ENCODE data around the gene XYLB. TPM values are rescaled to one million over a fixed set of nuclear protein-coding genes. Genes with fewer than 3 reads are reported as not detected.

The XYLB gene
- total RNA-seq, 1 experiment from 2014 or later = 20.1 TPM

- no peak overlapping the region for H3K27ac Mint-ChIP-seq (ENCODE audit: unreplicated experiment)
- no TSS peak for BruUV-seq (replicated peaks)
- no peaks in the 10 kb centered on the region for H3K36me3 ChIP-seq (ENCODE audit: control insufficient read depth, insufficient read depth, low read length)
- no peaks in the 10 kb centered on the region; the same call in 1 of the 2 replicates for H3K27me3 ChIP-seq (replicated peaks; ENCODE audit: control insufficient read depth, insufficient read depth, low read length)
- no peak for TF ChIP-seq CTCF (IDR thresholded peaks at IDR 0.05; ENCODE audit: insufficient read depth in 1 of 2, low read depth in 1 of 2, low read length in 1 of 2, severe bottlenecking in 1 of 2, unreplicated experiment in 1 of 2)
- H3K4me1 Mint-ChIP-seq (ENCODE audit: low read depth, unreplicated experiment) = no peaks in the 10 kb centered on the region
- POLR2A ChIA-PET = no interaction called here
- DNase-seq = no peak
- no peaks in the 10 kb centered on the region for H3K4me1 ChIP-seq
- H3K36me3 Mint-ChIP-seq (ENCODE audit: insufficient read depth, unreplicated experiment) = no peaks in the 10 kb centered on the region
- H3K9me3 Mint-ChIP-seq (ENCODE audit: unreplicated experiment) = peaks cover 3% of the 10 kb centered on the region
- intact Hi-C loops (cut with micrococcal nuclease; ENCODE audit: unreplicated experiment) = no loop called here
- H3K27me3 Mint-ChIP-seq (ENCODE audit: insufficient read depth, unreplicated experiment) = peaks cover 13% of the 10 kb centered on the region
- H3K4me3 ChIP-seq (ENCODE audit: low read depth, low read length) = no peak overlapping the region
- CTCF ChIA-PET = no interaction called here
- no peaks in the 10 kb centered on the region for H3K9me3 ChIP-seq
- no peak overlapping the region for H3K4me3 Mint-ChIP-seq (ENCODE audit: unreplicated experiment)
These were observed 38.1 kb upstream of the XYLB start for GRCh38 chr3:38308456-38308855.

GRCh38 chr3:38311476-38311875 lies 35.1 kb upstream of the XYLB start:
- Mint-ChIP-seq H3K4me1 (ENCODE audit: low read depth, unreplicated experiment) (no peaks in the 10 kb centered on the region), H3K27ac (ENCODE audit: unreplicated experiment) (no peak overlapping the region), H3K36me3 (ENCODE audit: insufficient read depth, unreplicated experiment) (no peaks in the 10 kb centered on the region), H3K9me3 (ENCODE audit: unreplicated experiment) (no peaks in the 10 kb centered on the region), H3K27me3 (ENCODE audit: insufficient read depth, unreplicated experiment) (peaks cover 10% of the 10 kb centered on the region), H3K4me3 (ENCODE audit: unreplicated experiment) (no peak overlapping the region)
- H3K27me3 ChIP-seq (replicated peaks; ENCODE audit: control insufficient read depth, insufficient read depth, low read length) = no peaks in the 10 kb centered on the region; the same call in 1 of the 2 replicates
- no peak for TF ChIP-seq CTCF (IDR thresholded peaks at IDR 0.05; ENCODE audit: insufficient read depth in 1 of 2, low read depth in 1 of 2, low read length in 1 of 2, severe bottlenecking in 1 of 2, unreplicated experiment in 1 of 2)
- no TSS peak for BruUV-seq (replicated peaks)
- no peak overlapping the region for H3K4me3 ChIP-seq (ENCODE audit: low read depth, low read length)
- H3K9me3 ChIP-seq = no peaks in the 10 kb centered on the region
- ChIA-PET CTCF (no interaction called here), POLR2A (no interaction called here)
- no peaks in the 10 kb centered on the region for H3K36me3 ChIP-seq (ENCODE audit: control insufficient read depth, insufficient read depth, low read length)
- H3K4me1 ChIP-seq = no peaks in the 10 kb centered on the region
- intact Hi-C loops (cut with micrococcal nuclease; ENCODE audit: unreplicated experiment) = no loop called here
- DNase-seq = no peak

DNA sequence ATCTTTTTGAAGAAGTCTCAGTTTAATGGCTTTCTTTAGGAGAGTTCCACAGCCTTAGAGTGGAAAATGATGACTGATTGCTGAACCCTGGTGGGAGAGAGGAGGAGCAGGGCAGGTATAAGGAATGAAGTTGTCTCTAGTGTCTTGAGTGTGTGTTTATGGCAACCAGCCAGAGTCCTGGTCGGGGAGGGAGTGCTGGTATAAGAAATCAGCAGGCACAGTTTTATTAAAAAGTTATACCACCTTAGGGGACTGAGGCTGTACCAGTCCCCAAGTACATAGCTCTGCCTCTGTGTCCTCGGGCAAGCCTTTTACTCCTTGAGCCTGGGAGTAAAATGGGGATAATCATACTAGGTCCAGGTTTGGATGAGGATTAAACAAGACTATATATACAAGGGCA lies 34.6 kb upstream of the XYLB start:
- H3K36me3 ChIP-seq (ENCODE audit: control insufficient read depth, insufficient read depth, low read length) = no peaks in the 10 kb centered on the region
- ChIA-PET CTCF (no interaction called here), POLR2A (no interaction called here)
- H3K27ac Mint-ChIP-seq (ENCODE audit: unreplicated experiment) = no peak overlapping the region
- H3K27me3 Mint-ChIP-seq (ENCODE audit: insufficient read depth, unreplicated experiment) = peaks cover 10% of the 10 kb centered on the region
- no peaks in the 10 kb centered on the region for H3K9me3 Mint-ChIP-seq (ENCODE audit: unreplicated experiment)
- no peak for TF ChIP-seq CTCF (IDR thresholded peaks at IDR 0.05; ENCODE audit: insufficient read depth in 1 of 2, low read depth in 1 of 2, low read length in 1 of 2, severe bottlenecking in 1 of 2, unreplicated experiment in 1 of 2)
- DNase-seq = no peak
- no peaks in the 10 kb centered on the region; the same call in 1 of the 2 replicates for H3K27me3 ChIP-seq (replicated peaks; ENCODE audit: control insufficient read depth, insufficient read depth, low read length)
- H3K4me1 ChIP-seq = no peaks in the 10 kb centered on the region
- no peak overlapping the region for H3K4me3 Mint-ChIP-seq (ENCODE audit: unreplicated experiment)
- no TSS peak for BruUV-seq (replicated peaks)
- no peaks in the 10 kb centered on the region for H3K4me1 Mint-ChIP-seq (ENCODE audit: low read depth, unreplicated experiment)
- H3K4me3 ChIP-seq (ENCODE audit: low read depth, low read length) = no peak overlapping the region
- intact Hi-C loops (cut with micrococcal nuclease; ENCODE audit: unreplicated experiment) = no loop called here
- H3K9me3 ChIP-seq = no peaks in the 10 kb centered on the region
- no peaks in the 10 kb centered on the region for H3K36me3 Mint-ChIP-seq (ENCODE audit: insufficient read depth, unreplicated experiment)
